Panc1 (cell line): Measurements from ENCODE around the gene STARD7. TPM values are rescaled to one million over a fixed set of nuclear protein-coding genes. Genes with fewer than 3 reads are reported as not detected.

Experiments used
- ATAC-seq: fragments of 200-7000 bp; cut with Tn5 transposase; 2 replicates; pipeline ENCODE4 v1.9.1; 2020; ENCODE audit warnings: mild to moderate bottlenecking, moderate library complexity
- BruUV-seq: library from RNA; stranded (reverse); fragments of 400-500 nt; replicated peaks from 2 replicates; lab custom pipeline; 2021; lab: Mats Ljungman, UMichigan
- CTCF ChIA-PET: fragments of 300-600 bp; sonication (Branson Sonifier 250); formaldehyde crosslinking; loops from one replicate; lab custom pipeline; 2022; ENCODE audit warnings: antibody characterized with exemption; lab: Charles Lee
- POLR2A ChIA-PET: fragments of 300-600 bp; sonication (Branson Sonifier 250); formaldehyde crosslinking; loops from one replicate; lab custom pipeline; 2022; ENCODE audit warnings: antibody characterized with exemption; lab: Charles Lee
- DNase-seq: peaks from one replicate; pipeline ENCODE4 v3.0.0-alpha.2; 2010; ENCODE audit warnings: low read depth, low spot score
- H3K27ac ChIP-seq: 2 replicates; pipeline ENCODE4 v1.5.1; 2011; ENCODE audit warnings: mild to moderate bottlenecking, low read length, inconsistent platforms
- H3K27me3 ChIP-seq: fragments of 200-500 bp; sonication (Bioruptor generic); 2 replicates; pipeline ENCODE4 v1.6.0; 2014; ENCODE audit warnings: low read length, inconsistent platforms; ENCODE audit not compliant: control insufficient read depth, insufficient read depth
- H3K36me3 ChIP-seq: fragments of 200-500 bp; sonication (Bioruptor generic); 2 replicates; pipeline ENCODE4 v1.5.1; 2014; ENCODE audit warnings: inconsistent platforms, mild to moderate bottlenecking, low read length, moderate library complexity; ENCODE audit not compliant: control insufficient read depth, insufficient read depth
- H3K4me1 ChIP-seq: 2 replicates; pipeline ENCODE4 v1.5.1; 2011; ENCODE audit warnings: inconsistent platforms, mild to moderate bottlenecking, low read length, moderate library complexity; ENCODE audit not compliant: control insufficient read depth, insufficient read depth
- H3K4me3 ChIP-seq, 2 experiments: 2 replicates each; pipeline ENCODE4 v1.5.1; 2011 to 2012; ENCODE audit warnings: low read depth in 2 of 2, low read length in 2 of 2, mild to moderate bottlenecking in 2 of 2, inconsistent platforms in 1 of 2, moderate library complexity in 1 of 2
- H3K9me3 ChIP-seq: fragments of 200-500 bp; sonication (Bioruptor generic); 2 replicates; pipeline ENCODE4 v1.5.1; 2014; ENCODE audit warnings: low read depth, mild to moderate bottlenecking, inconsistent platforms, low read length, moderate library complexity; ENCODE audit not compliant: control insufficient read depth, insufficient read depth
- CTCF ChIP-seq: fragments of 450-650 bp; IDR thresholded peaks from 2 replicates; pipeline ENCODE4 v1.5.1; 2017; ENCODE audit warnings: mild to moderate bottlenecking
- POLR2AphosphoS5 ChIP-seq: IDR thresholded peaks from 2 replicates; pipeline ENCODE4 v1.6.1; 2012; ENCODE audit warnings: mild to moderate bottlenecking, low read depth, low read length, moderate library complexity
- REST ChIP-seq, 2 experiments: IDR thresholded peaks; 2 replicates each; pipeline ENCODE4 v1.6.1; 2011 to 2012; ENCODE audit warnings: low read depth in 2 of 2, control low read depth in 1 of 2, low read length in 1 of 2, mild to moderate bottlenecking in 1 of 2, moderate library complexity in 1 of 2; ENCODE audit not compliant: insufficient read depth in 1 of 2
- SIN3A ChIP-seq: IDR thresholded peaks from 2 replicates; pipeline ENCODE4 v1.6.1; 2012; ENCODE audit warnings: low read depth, mild to moderate bottlenecking, low read length, moderate library complexity, borderline replicate concordance; ENCODE audit not compliant: insufficient read depth
- TCF7L2 ChIP-seq: IDR thresholded peaks from 2 replicates; pipeline ENCODE4 v1.6.1; 2011; ENCODE audit warnings: mild to moderate bottlenecking, low read depth, low read length, inconsistent platforms
- in situ Hi-C: cut with HindIII; loops from 2 replicates; pipeline ENCODE4 v1.10.0; 2016; ENCODE audit warnings: low sequenced_read_pairs, low pct_unique_long_range_greater_than_20kb
- intact Hi-C: fragments of 100-400 bp; cut with micrococcal nuclease; formaldehyde crosslinking; loops from one replicate; pipeline ENCODE4 v1.10.0; 2022; ENCODE audit not compliant: unreplicated experiment
- total RNA-seq: library from RNA; stranded (reverse); gene quantifications from one replicate; pipeline ENCODE4 v1.2.1, GENCODE V29; 2021; ENCODE audit not compliant: unreplicated experiment

The STARD7 gene
- total RNA-seq, 1 experiment from 2014 or later = 133 TPM

- Histone ChIP-seq H3K27me3 (no peaks in the 10 kb centered on the region), H3K27ac (peak overlapping the region; percentile 36), H3K4me3 (no peak overlapping the region; a peak in 1 of 4 replicates), H3K9me3 (no peaks in the 10 kb centered on the region), H3K4me1 (peaks cover 47% of the 10 kb centered on the region), H3K36me3 (no peaks in the 10 kb centered on the region; the same call in none of the 2 replicates)
- CTCF ChIA-PET = interaction anchor here (0.6 kb wide), 1 partner anchor 75 kb away, joined by 3 read pairs; no protein-coding TSS in a partner anchor
- DNase-seq (no peak), ATAC-seq (no peak)
- in situ Hi-C loops (no loop called here), intact Hi-C loops (loop anchor here (5.0 kb wide), 1 partner anchor 57 kb away; no protein-coding TSS in a partner anchor)
- POLR2A ChIA-PET = no interaction called here
- no TSS peak for BruUV-seq
- TF ChIP-seq SIN3A (no peak), REST (IDR thresholded peaks at IDR 0.05; ENCODE audit: insufficient read depth in 1 of 2, low read depth in 2 of 2, low read length in 1 of 2) (no peak), CTCF (no peak), POLR2AphosphoS5 (no peak), TCF7L2 (no peak)
Measured at GRCh38 chr2:96204836-96205624, 3.6 kb downstream of the STARD7 start.

- CTCF ChIA-PET = no interaction called here
- TF ChIP-seq CTCF (no peak), POLR2AphosphoS5 (no peak), TCF7L2 (no peak), REST (IDR thresholded peaks at IDR 0.05; ENCODE audit: insufficient read depth in 1 of 2, low read depth in 2 of 2, low read length in 1 of 2) (no peak)
- no peaks in the 10 kb centered on the region for H3K27me3 ChIP-seq
- H3K9me3 ChIP-seq = no peaks in the 10 kb centered on the region
- POLR2A ChIA-PET = no interaction called here
- BruUV-seq = no TSS peak
- in situ Hi-C loops (no loop called here), intact Hi-C loops (no loop called here)
- ATAC-seq (no peak), DNase-seq (no peak)
- H3K27ac ChIP-seq = no peak overlapping the region
- H3K4me3 ChIP-seq = no peak overlapping the region; a peak in 1 of 4 replicates
- no peaks in the 10 kb centered on the region; the same call in 1 of the 2 replicates for H3K36me3 ChIP-seq
- peaks cover 38% of the 10 kb centered on the region for H3K4me1 ChIP-seq
Measured at GRCh38 chr2:96203130-96204028, 5.2 kb downstream of the STARD7 start.
